ENCODE measurements around the gene LCMT2.
"Not testable (repeated sequence)": the region's sequence is repeated elsewhere in the genome, so short reads cannot be mapped to it uniquely, and the experiment has no call there.

Gene LCMT2

GRCh38 chr15:43317566-43318184 lies 12.7 kb downstream of the LCMT2 start:
- H3K4me3 ChIP-seq (ENCODE audit: low read length), result no peak overlapping the region
- DNase-seq (ENCODE audit: low read depth, low spot score), result no peak

- no peak overlapping the region for H3K4me3 ChIP-seq (ENCODE audit: low read length)
- DNase-seq (ENCODE audit: low read depth, low spot score), result no peak
Observed at GRCh38 chr15:43316971-43317346, 13.4 kb downstream of the LCMT2 start.

GRCh38 chr15:43316016-43316970 lies 14.1 kb downstream of the LCMT2 start:
- H3K4me3 ChIP-seq (ENCODE audit: low read length), result no peak overlapping the region
- no peak for DNase-seq (ENCODE audit: low read depth, low spot score)

DNA sequence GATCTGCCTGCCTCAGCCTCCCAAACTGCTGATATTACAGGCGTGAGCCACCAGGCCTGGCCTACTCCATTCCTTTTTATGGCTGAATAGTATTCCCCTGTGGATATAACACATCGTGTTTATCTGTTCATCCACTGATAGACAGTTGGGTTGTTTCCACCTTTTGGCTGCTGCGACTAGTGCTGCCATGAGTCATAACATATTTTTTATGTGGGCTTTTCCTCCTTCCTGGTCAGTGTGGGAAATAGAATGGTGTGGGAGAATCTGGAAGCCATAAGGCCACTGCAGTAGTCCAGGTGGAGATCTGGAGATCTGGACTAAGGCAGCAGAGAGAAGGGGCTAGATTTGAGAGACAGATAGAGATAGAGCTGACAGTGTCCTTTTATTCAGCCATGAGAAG lies 16.2 kb downstream of the LCMT2 start:
- H3K4me3 ChIP-seq (ENCODE audit: low read length), result no peak overlapping the region
- DNase-seq (ENCODE audit: low read depth, low spot score), result no peak

- no peak overlapping the region for H3K4me3 ChIP-seq (ENCODE audit: low read length)
- no peak for DNase-seq (ENCODE audit: low read depth, low spot score)
Observed at GRCh38 chr15:43312378-43312777, 18.0 kb downstream of the LCMT2 start.

DNA sequence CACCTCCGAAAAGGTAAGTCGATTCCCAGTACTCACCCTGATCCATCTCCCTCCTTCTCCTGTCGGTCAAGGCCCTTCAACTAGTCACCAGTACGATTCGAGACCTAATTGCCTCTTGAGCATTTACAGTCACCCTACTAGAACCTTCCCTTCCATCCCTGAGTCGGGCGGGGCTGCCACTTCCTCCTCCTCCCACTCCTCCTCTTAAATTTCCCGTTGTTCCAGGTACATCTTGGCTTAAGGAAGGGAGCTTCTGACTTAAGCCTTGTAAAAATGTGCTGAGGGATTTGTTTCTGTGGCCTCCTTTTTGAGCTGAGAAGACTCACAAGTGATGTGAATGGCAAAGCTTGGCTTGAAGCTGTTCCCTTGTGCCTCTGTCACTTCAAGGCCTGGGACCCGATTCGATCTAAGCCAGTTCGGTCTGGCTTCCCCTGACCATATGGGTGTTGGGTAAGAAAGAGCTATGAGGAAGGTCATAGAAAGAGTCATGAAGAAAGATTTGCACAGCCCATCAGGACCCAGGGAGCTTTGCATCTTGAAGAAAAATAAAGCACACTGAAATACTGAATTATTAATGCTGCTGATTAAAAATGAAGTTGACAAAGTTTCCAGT lies 28.1 kb downstream of the LCMT2 start, which contains the start of gene TGM7:
Gene TGM7, minus strand, starts transcription at position 51 of the 613 bp plus-strand sequence.
- no peak within 1 kb of the TSS for H3K4me3 ChIP-seq (ENCODE audit: low read length)
- no peak for DNase-seq (ENCODE audit: low read depth, low spot score)

DNA sequence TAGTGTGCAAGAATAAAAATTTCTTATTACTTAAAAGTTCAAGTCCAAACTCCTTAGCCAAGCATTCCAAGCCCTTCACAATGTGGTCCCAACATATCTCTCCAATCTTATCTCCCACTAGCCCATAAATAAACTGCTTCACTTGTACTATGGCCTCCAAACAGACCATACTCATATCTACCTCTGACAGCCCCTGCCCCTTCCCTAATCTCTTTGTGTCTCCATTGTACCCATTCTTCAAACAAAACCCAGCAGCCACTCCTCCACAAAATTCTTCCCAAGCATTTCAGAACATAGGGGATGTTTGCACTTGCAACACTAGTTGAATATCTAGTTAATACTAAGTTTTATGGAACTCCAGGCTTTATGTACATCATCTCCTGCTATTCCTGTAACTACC lies 30.5 kb downstream of the LCMT2 start:
- H3K4me3 ChIP-seq (ENCODE audit: low read length), result no peak overlapping the region
- no peak for DNase-seq (ENCODE audit: low read depth, low spot score)

GRCh38 chr15:43299411-43299810 lies 31.0 kb downstream of the LCMT2 start:
- no peak overlapping the region for H3K4me3 ChIP-seq (ENCODE audit: low read length)
- DNase-seq (ENCODE audit: low read depth, low spot score), result no peak

- DNase-seq (ENCODE audit: low read depth, low spot score), result no peak
- no peak overlapping the region for H3K4me3 ChIP-seq (ENCODE audit: low read length)
Observed at GRCh38 chr15:43294091-43294706, 36.2 kb downstream of the LCMT2 start.

DNA sequence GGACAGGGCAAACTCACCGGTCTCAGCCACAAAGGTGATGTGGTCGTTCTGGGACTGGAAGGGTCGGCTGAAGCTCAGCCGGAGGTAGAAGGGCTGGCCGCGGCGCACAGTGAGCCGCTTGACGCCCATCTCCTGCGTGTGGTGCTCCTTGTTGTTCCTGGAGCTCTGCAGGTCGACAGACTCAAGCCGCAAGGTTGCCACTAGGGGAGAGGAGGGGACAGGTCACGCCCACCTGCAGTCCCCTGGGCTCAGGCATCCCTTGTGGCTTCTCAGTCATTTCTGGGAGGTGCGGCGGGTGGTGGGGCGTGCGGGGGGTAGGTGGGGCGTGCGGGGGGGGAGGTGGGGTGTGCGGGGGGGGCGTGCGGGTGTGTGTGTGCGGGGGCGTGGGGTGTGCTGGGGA lies 36.9 kb downstream of the LCMT2 start:
- no peak for DNase-seq (ENCODE audit: low read depth, low spot score)

GRCh38 chr15:43292375-43293078 lies 37.8 kb downstream of the LCMT2 start:
- H3K4me3 ChIP-seq (ENCODE audit: low read length), result no peak overlapping the region
- no peak for DNase-seq (ENCODE audit: low read depth, low spot score)

More for the DNA sequence above, 36.9 kb downstream of the LCMT2 start:
- H3K4me3 ChIP-seq (ENCODE audit: low read length), result no peak overlapping the region

DNA sequence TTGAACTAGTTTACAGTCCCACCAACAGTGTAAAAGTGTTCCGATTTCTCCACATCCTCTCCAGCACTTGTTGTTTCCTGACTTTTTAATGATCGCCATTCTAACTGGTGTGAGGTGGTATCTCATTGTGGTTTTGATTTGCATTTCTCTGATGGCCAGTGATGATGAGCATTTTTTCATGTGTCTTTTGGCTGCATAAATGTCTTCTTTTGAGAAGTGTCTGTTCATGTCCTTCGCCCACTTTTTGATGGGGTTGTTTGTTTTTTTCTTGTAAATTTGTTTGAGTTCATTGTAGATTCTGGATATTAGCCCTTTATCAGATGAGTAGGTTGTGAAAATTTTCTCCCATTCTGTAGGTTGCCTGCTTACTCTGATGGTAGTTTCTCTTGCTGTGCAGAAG lies 40.7 kb downstream of the LCMT2 start:
- not testable (repeated sequence) for DNase-seq (ENCODE audit: low read depth, low spot score); H3K4me3 ChIP-seq (ENCODE audit: low read length)

GRCh38 chr15:43287254-43287653 lies 43.1 kb downstream of the LCMT2 start:
- DNase-seq (ENCODE audit: low read depth, low spot score), result no peak
- H3K4me3 ChIP-seq (ENCODE audit: low read length), result no peak overlapping the region

DNA sequence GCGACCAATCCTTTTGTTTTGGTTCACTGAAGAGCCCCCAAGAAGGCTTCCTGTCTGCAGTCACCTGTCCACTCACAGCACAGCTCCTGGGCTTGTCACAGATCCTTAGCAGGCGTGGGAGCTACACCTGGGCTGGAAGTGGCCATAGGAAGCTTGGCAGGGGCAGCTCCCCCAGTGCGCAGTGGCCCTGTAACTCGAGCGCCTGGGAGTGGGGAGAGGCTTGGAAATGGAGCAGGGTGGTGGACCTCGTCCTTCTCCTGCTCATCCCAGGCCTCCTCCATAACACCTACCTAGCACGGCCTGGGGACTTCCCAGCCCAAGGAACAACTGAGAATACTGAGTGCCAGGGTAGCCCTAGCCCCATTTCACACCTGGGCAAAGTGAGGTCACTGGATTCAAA lies 44.3 kb downstream of the LCMT2 start:
- DNase-seq (ENCODE audit: low read depth, low spot score), result no peak
- no peak overlapping the region for H3K4me3 ChIP-seq (ENCODE audit: low read length)

- H3K4me3 ChIP-seq (ENCODE audit: low read length), result no peak overlapping the region
- peak; percentile 69 for DNase-seq (ENCODE audit: low read depth, low spot score)
Observed at GRCh38 chr15:43285609-43286037, 44.8 kb downstream of the LCMT2 start.

GRCh38 chr15:43283526-43283925 lies 46.8 kb downstream of the LCMT2 start:
- DNase-seq (ENCODE audit: low read depth, low spot score), result no peak
- no peak overlapping the region for H3K4me3 ChIP-seq (ENCODE audit: low read length)

GRCh38 chr15:43281926-43282602 lies 48.3 kb downstream of the LCMT2 start:
- no peak for DNase-seq (ENCODE audit: low read depth, low spot score)
- H3K4me3 ChIP-seq (ENCODE audit: low read length), result no peak overlapping the region

- no peak for DNase-seq (ENCODE audit: low read depth, low spot score)
- H3K4me3 ChIP-seq (ENCODE audit: low read length), result no peak overlapping the region
Observed at GRCh38 chr15:43280996-43281395, 49.4 kb downstream of the LCMT2 start.

Measured in Jurkat, Clone E6-1 (cell line).